GM23338 (cell line): Measurements from ENCODE around the gene SAMD4A.

ENCODE experiments used
- CREB1 ChIP-seq: fragments of 250-450 bp; sonication (Bioruptor Pico); IDR thresholded peaks from 2 replicates; pipeline ENCODE4 v1.5.0; 2020; ENCODE audit warnings: low read depth, mild to moderate bottlenecking, moderate library complexity
- EZH2 ChIP-seq: fragments of 200-600 bp; sonication (generic); IDR thresholded peaks from one replicate; pipeline ENCODE4 v1.8.0; 2017; ENCODE audit warnings: antibody characterized with exemption, mild to moderate bottlenecking, low read depth; ENCODE audit not compliant: unreplicated experiment
- EZH2phosphoT487 ChIP-seq: fragments of 200-600 bp; sonication (generic); IDR thresholded peaks from one replicate; pipeline ENCODE4 v1.8.1; 2018; ENCODE audit warnings: antibody characterized with exemption; ENCODE audit not compliant: unreplicated experiment
- POLR2AphosphoS5 ChIP-seq: IDR thresholded peaks from 2 replicates; pipeline ENCODE4 v1.6.1; 2016; ENCODE audit warnings: antibody characterized with exemption, low read depth
- TF ChIP-seq, protein P1 (sequence below), 2 experiments: fragments of 200-600 bp in 1 of 2; sonication (generic) in 1 of 2; conservative IDR thresholded peaks; 2 replicates each; pipeline versions ENCODE4 v1.5.1 to v1.6.1; 2016 to 2017; ENCODE audit warnings: antibody characterized with exemption in 2 of 2, low read depth in 2 of 2, mild to moderate bottlenecking in 2 of 2, moderate library complexity in 1 of 2
- TF ChIP-seq, protein P2 (sequence below): IDR thresholded peaks from one replicate; pipeline ENCODE4 v1.6.1; 2018; ENCODE audit warnings: antibody characterized with exemption; ENCODE audit not compliant: unreplicated experiment
- TF ChIP-seq, protein P3 (sequence below): IDR thresholded peaks from 2 replicates; pipeline ENCODE4 v1.6.1; 2016; ENCODE audit warnings: antibody characterized with exemption

DNA sequence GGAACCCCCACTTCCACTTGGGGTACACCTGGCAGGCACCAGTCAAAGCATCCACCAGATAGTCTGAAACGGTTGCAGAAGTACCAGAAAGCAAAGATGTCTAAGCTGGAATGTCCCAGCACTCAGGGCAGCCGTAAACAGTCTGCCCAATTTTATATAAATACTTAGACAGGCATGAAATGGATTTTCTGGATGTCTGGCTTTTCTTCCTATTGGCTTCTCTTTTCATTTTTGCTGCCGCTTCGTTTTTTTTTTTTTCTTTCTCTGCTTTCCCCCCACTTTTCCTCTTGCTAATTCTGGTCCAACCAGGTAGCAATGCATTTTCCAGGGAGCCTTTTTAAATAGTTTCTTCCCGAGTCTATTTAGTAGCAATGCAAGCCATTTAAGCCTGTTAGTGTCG lies 168.0 kb downstream of the SAMD4A start:
- TF ChIP-seq, protein P1, sequence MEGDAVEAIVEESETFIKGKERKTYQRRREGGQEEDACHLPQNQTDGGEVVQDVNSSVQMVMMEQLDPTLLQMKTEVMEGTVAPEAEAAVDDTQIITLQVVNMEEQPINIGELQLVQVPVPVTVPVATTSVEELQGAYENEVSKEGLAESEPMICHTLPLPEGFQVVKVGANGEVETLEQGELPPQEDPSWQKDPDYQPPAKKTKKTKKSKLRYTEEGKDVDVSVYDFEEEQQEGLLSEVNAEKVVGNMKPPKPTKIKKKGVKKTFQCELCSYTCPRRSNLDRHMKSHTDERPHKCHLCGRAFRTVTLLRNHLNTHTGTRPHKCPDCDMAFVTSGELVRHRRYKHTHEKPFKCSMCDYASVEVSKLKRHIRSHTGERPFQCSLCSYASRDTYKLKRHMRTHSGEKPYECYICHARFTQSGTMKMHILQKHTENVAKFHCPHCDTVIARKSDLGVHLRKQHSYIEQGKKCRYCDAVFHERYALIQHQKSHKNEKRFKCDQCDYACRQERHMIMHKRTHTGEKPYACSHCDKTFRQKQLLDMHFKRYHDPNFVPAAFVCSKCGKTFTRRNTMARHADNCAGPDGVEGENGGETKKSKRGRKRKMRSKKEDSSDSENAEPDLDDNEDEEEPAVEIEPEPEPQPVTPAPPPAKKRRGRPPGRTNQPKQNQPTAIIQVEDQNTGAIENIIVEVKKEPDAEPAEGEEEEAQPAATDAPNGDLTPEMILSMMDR (conservative IDR thresholded peaks at IDR 0.05; ENCODE audit: low read depth in 2 of 2): no peak
- TF ChIP-seq, protein P2, sequence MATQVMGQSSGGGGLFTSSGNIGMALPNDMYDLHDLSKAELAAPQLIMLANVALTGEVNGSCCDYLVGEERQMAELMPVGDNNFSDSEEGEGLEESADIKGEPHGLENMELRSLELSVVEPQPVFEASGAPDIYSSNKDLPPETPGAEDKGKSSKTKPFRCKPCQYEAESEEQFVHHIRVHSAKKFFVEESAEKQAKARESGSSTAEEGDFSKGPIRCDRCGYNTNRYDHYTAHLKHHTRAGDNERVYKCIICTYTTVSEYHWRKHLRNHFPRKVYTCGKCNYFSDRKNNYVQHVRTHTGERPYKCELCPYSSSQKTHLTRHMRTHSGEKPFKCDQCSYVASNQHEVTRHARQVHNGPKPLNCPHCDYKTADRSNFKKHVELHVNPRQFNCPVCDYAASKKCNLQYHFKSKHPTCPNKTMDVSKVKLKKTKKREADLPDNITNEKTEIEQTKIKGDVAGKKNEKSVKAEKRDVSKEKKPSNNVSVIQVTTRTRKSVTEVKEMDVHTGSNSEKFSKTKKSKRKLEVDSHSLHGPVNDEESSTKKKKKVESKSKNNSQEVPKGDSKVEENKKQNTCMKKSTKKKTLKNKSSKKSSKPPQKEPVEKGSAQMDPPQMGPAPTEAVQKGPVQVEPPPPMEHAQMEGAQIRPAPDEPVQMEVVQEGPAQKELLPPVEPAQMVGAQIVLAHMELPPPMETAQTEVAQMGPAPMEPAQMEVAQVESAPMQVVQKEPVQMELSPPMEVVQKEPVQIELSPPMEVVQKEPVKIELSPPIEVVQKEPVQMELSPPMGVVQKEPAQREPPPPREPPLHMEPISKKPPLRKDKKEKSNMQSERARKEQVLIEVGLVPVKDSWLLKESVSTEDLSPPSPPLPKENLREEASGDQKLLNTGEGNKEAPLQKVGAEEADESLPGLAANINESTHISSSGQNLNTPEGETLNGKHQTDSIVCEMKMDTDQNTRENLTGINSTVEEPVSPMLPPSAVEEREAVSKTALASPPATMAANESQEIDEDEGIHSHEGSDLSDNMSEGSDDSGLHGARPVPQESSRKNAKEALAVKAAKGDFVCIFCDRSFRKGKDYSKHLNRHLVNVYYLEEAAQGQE: no peak
- TF ChIP-seq EZH2: no peak
- TF ChIP-seq POLR2AphosphoS5: no peak
- TF ChIP-seq, protein P3, sequence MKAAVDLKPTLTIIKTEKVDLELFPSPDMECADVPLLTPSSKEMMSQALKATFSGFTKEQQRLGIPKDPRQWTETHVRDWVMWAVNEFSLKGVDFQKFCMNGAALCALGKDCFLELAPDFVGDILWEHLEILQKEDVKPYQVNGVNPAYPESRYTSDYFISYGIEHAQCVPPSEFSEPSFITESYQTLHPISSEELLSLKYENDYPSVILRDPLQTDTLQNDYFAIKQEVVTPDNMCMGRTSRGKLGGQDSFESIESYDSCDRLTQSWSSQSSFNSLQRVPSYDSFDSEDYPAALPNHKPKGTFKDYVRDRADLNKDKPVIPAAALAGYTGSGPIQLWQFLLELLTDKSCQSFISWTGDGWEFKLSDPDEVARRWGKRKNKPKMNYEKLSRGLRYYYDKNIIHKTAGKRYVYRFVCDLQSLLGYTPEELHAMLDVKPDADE: no peak
- no peak for TF ChIP-seq CREB1
- no peak for TF ChIP-seq EZH2phosphoT487
